ENCODE measurements around the gene EDEM1. TPM values are rescaled to one million over a fixed set of nuclear protein-coding genes. Genes with fewer than 3 reads are reported as not detected.

The EDEM1 gene
- total RNA-seq, 1 experiment from 2014 or later, result 22.4 TPM

DNA sequence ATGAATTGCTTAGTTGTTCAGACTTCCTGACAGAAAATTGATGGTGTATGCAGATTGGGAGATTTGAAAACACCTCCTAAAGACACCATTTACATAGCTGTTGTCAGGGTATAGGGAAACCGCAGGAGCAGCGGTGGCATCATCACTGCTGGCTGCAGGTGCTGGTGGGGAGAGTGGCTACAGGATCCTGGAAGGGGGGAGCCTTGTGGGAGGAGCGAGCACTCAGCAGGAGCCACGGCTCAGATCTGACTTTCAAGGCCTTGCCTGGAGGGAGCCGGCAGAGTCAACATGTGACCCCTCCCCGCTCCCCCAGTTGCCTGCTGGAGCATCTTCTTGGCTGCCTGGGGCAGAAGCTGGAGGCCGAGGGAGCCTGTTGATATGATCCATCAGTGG is 26.1 kb downstream of the EDEM1 start (continued):
- TF ChIP-seq, protein P1, sequence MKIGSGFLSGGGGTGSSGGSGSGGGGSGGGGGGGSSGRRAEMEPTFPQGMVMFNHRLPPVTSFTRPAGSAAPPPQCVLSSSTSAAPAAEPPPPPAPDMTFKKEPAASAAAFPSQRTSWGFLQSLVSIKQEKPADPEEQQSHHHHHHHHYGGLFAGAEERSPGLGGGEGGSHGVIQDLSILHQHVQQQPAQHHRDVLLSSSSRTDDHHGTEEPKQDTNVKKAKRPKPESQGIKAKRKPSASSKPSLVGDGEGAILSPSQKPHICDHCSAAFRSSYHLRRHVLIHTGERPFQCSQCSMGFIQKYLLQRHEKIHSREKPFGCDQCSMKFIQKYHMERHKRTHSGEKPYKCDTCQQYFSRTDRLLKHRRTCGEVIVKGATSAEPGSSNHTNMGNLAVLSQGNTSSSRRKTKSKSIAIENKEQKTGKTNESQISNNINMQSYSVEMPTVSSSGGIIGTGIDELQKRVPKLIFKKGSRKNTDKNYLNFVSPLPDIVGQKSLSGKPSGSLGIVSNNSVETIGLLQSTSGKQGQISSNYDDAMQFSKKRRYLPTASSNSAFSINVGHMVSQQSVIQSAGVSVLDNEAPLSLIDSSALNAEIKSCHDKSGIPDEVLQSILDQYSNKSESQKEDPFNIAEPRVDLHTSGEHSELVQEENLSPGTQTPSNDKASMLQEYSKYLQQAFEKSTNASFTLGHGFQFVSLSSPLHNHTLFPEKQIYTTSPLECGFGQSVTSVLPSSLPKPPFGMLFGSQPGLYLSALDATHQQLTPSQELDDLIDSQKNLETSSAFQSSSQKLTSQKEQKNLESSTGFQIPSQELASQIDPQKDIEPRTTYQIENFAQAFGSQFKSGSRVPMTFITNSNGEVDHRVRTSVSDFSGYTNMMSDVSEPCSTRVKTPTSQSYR (CRISPR knock-in tag; IDR thresholded peaks at IDR 0.05), result no peak
- TF ChIP-seq OVOL2 (CRISPR knock-in tag; IDR thresholded peaks at IDR 0.05; ENCODE audit: borderline replicate concordance), result no peak
- TF ChIP-seq SMAD4 (CRISPR knock-in tag; IDR thresholded peaks at IDR 0.05), result no peak
- TF ChIP-seq IRF2 (CRISPR knock-in tag; IDR thresholded peaks at IDR 0.05; ENCODE audit: borderline replicate concordance, low read depth), result no peak
- no peak for TF ChIP-seq ZNF416 (CRISPR knock-in tag; IDR thresholded peaks at IDR 0.05)
- TF ChIP-seq, protein P2, sequence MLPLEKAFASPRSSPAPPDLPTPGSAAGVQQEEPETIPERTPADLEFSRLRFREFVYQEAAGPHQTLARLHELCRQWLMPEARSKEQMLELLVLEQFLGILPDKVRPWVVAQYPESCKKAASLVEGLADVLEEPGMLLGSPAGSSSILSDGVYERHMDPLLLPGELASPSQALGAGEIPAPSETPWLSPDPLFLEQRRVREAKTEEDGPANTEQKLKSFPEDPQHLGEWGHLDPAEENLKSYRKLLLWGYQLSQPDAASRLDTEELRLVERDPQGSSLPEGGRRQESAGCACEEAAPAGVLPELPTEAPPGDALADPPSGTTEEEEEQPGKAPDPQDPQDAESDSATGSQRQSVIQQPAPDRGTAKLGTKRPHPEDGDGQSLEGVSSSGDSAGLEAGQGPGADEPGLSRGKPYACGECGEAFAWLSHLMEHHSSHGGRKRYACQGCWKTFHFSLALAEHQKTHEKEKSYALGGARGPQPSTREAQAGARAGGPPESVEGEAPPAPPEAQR (CRISPR knock-in tag; IDR thresholded peaks at IDR 0.05), result no peak
- TF ChIP-seq RELA (CRISPR knock-in tag; IDR thresholded peaks at IDR 0.05; ENCODE audit: borderline replicate concordance), result no peak
- TF ChIP-seq GTF2I (CRISPR knock-in tag; conservative IDR thresholded peaks at IDR 0.05), result no peak
- TF ChIP-seq EMX1 (CRISPR knock-in tag; IDR thresholded peaks at IDR 0.05), result no peak
- TF ChIP-seq ETV6 (CRISPR knock-in tag; IDR thresholded peaks at IDR 0.05), result peak; percentile 81; the same call in 1 of the 2 replicates
- no peak for TF ChIP-seq ZNF671 (CRISPR knock-in tag; IDR thresholded peaks at IDR 0.05)
- no peak for TF ChIP-seq ZNF121 (CRISPR knock-in tag; IDR thresholded peaks at IDR 0.05)
- TF ChIP-seq, protein P3, sequence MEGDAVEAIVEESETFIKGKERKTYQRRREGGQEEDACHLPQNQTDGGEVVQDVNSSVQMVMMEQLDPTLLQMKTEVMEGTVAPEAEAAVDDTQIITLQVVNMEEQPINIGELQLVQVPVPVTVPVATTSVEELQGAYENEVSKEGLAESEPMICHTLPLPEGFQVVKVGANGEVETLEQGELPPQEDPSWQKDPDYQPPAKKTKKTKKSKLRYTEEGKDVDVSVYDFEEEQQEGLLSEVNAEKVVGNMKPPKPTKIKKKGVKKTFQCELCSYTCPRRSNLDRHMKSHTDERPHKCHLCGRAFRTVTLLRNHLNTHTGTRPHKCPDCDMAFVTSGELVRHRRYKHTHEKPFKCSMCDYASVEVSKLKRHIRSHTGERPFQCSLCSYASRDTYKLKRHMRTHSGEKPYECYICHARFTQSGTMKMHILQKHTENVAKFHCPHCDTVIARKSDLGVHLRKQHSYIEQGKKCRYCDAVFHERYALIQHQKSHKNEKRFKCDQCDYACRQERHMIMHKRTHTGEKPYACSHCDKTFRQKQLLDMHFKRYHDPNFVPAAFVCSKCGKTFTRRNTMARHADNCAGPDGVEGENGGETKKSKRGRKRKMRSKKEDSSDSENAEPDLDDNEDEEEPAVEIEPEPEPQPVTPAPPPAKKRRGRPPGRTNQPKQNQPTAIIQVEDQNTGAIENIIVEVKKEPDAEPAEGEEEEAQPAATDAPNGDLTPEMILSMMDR (IDR thresholded peaks at IDR 0.05), result no peak
- TF ChIP-seq, protein P4, sequence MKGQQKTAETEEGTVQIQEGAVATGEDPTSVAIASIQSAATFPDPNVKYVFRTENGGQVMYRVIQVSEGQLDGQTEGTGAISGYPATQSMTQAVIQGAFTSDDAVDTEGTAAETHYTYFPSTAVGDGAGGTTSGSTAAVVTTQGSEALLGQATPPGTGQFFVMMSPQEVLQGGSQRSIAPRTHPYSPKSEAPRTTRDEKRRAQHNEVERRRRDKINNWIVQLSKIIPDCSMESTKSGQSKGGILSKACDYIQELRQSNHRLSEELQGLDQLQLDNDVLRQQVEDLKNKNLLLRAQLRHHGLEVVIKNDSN (CRISPR knock-in tag; IDR thresholded peaks at IDR 0.05), result peak; percentile 58; the same call in 1 of the 2 replicates
- TF ChIP-seq, protein P5, sequence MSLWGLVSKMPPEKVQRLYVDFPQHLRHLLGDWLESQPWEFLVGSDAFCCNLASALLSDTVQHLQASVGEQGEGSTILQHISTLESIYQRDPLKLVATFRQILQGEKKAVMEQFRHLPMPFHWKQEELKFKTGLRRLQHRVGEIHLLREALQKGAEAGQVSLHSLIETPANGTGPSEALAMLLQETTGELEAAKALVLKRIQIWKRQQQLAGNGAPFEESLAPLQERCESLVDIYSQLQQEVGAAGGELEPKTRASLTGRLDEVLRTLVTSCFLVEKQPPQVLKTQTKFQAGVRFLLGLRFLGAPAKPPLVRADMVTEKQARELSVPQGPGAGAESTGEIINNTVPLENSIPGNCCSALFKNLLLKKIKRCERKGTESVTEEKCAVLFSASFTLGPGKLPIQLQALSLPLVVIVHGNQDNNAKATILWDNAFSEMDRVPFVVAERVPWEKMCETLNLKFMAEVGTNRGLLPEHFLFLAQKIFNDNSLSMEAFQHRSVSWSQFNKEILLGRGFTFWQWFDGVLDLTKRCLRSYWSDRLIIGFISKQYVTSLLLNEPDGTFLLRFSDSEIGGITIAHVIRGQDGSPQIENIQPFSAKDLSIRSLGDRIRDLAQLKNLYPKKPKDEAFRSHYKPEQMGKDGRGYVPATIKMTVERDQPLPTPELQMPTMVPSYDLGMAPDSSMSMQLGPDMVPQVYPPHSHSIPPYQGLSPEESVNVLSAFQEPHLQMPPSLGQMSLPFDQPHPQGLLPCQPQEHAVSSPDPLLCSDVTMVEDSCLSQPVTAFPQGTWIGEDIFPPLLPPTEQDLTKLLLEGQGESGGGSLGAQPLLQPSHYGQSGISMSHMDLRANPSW (CRISPR knock-in tag; conservative IDR thresholded peaks at IDR 0.05; ENCODE audit: low read depth), result no peak
- TF ChIP-seq JAZF1 (CRISPR knock-in tag; IDR thresholded peaks at IDR 0.05), result no peak
- TF ChIP-seq FOXK1 (CRISPR knock-in tag; IDR thresholded peaks at IDR 0.05), result no peak

DNA sequence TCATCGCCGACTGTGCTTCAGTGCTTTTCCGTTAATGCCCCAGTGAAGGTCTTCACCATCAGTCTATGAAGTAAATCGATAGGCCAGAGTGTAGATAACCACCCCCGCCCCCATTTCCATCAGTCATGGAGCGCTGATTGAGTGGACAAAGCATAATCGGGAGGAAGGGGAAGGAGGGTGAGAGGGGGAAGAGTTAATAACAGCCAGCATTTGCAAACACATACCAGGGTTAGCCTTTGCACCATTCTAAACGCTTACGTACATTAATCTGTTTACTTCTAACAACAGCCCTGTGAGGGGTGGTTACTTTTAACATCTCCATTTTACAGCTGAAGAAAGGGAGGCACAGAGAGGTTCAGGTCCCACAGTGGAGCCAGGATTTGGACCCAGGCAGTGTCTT is 26.8 kb downstream of the EDEM1 start:
- CTCF ChIA-PET, result no interaction called here
- Mint-ChIP-seq H3K9me3 (no peaks in the 10 kb centered on the region), H3K36me3 (peaks cover 67% of the 10 kb centered on the region), H3K27ac (0 out of 2 replicates have a peak overlapping the region, but pooled peaks have one; percentile 80), H3K4me1 (peaks cover 65% of the 10 kb centered on the region), H3K4me3 (no peak overlapping the region), H3K27me3 (ENCODE audit: low read depth) (no peaks in the 10 kb centered on the region)
- TF ChIP-seq, protein P6, sequence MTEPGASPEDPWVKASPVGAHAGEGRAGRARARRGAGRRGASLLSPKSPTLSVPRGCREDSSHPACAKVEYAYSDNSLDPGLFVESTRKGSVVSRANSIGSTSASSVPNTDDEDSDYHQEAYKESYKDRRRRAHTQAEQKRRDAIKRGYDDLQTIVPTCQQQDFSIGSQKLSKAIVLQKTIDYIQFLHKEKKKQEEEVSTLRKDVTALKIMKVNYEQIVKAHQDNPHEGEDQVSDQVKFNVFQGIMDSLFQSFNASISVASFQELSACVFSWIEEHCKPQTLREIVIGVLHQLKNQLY (CRISPR knock-in tag; IDR thresholded peaks at IDR 0.05), result no peak
- no peak for TF ChIP-seq CREB1 (CRISPR knock-in tag; IDR thresholded peaks at IDR 0.05)
- no peak for TF ChIP-seq NR2C2 (CRISPR knock-in tag; IDR thresholded peaks at IDR 0.05)
- no peak for TF ChIP-seq NFE2L1 (CRISPR knock-in tag; IDR thresholded peaks at IDR 0.05)
- no peak for TF ChIP-seq MYBL2 (CRISPR knock-in tag; IDR thresholded peaks at IDR 0.05)
- TF ChIP-seq ZNF263 (CRISPR knock-in tag; IDR thresholded peaks at IDR 0.05; ENCODE audit: low read depth), result no peak
- TF ChIP-seq EMX1 (CRISPR knock-in tag; IDR thresholded peaks at IDR 0.05), result no peak
- no peak for TF ChIP-seq GRHL2 (CRISPR knock-in tag; IDR thresholded peaks at IDR 0.05; ENCODE audit: insufficient replicate concordance, severe bottlenecking)
- POLR2A ChIA-PET, result no interaction called here
- ATAC-seq (no peak), DNase-seq (ENCODE audit: low spot score) (no peak)

Measured in WTC11 (cell line).